Neuronal stem cell (in vitro differentiated cells): Measurements from ENCODE around the gene HEY2.
A peak's percentile ranks its signal among the peaks of the same experiment; 100 is the strongest.

Experiments used
- DNase-seq: peaks from one replicate; pipeline ENCODE4 v3.0.0-alpha.2; 2013; ENCODE audit warnings: low spot score
- H2AFZ ChIP-seq: one replicate; pipeline ENCODE4 v1.6.1; 2013; ENCODE audit warnings: mild to moderate bottlenecking, low read length, inconsistent platforms
- H2AK5ac ChIP-seq: 2 replicates; pipeline ENCODE4 v1.6.1; 2013; ENCODE audit warnings: low read depth, mild to moderate bottlenecking, inconsistent platforms, low read length, moderate library complexity, mixed read lengths
- H2BK120ac ChIP-seq: 2 replicates; pipeline ENCODE4 v1.6.1; 2013; ENCODE audit warnings: low read depth, mild to moderate bottlenecking, inconsistent platforms, low read length, moderate library complexity, mixed read lengths
- H2BK12ac ChIP-seq: one replicate; pipeline ENCODE4 v1.6.1; 2013; ENCODE audit warnings: low read length, inconsistent platforms
- H2BK15ac ChIP-seq: 2 replicates; pipeline ENCODE4 v1.6.1; 2013; ENCODE audit warnings: mild to moderate bottlenecking, low read length, inconsistent platforms, mixed read lengths
- H2BK5ac ChIP-seq: one replicate; pipeline ENCODE4 v1.6.1; 2013; ENCODE audit warnings: inconsistent platforms, mild to moderate bottlenecking, low read length, moderate library complexity
- H3K14ac ChIP-seq: one replicate; pipeline ENCODE4 v1.6.1; 2013; ENCODE audit warnings: low read length, inconsistent platforms
- H3K18ac ChIP-seq: 2 replicates; pipeline ENCODE4 v1.6.1; 2013; ENCODE audit warnings: low read length, inconsistent platforms
- H3K23ac ChIP-seq: 2 replicates; pipeline ENCODE4 v1.6.1; 2013; ENCODE audit warnings: low read depth, mild to moderate bottlenecking, mixed read lengths, low read length, inconsistent platforms; ENCODE audit not compliant: poor library complexity
- H3K27ac ChIP-seq: replicated peaks from 3 replicates; pipeline ENCODE4 v1.5.1; 2013; ENCODE audit warnings: low read length, inconsistent platforms
- H3K27me3 ChIP-seq, 3 experiments: 2 replicates each; pipeline ENCODE4 v1.6.1; 2013; ENCODE audit warnings: low read length in 3 of 3, mild to moderate bottlenecking in 2 of 3, inconsistent platforms in 1 of 3, low read depth in 1 of 3, mixed read lengths in 1 of 3, moderate library complexity in 1 of 3; ENCODE audit not compliant: control insufficient read depth in 3 of 3, insufficient read depth in 3 of 3
- H3K36me3 ChIP-seq, 2 donors: replicated peaks in 1 of 2; 2 replicates each; pipeline ENCODE4 v1.6.1; 2013; ENCODE audit warnings: low read length in 2 of 2; ENCODE audit not compliant: control insufficient read depth in 2 of 2, insufficient read depth in 2 of 2
- H3K4ac ChIP-seq: 2 replicates; pipeline ENCODE4 v1.6.1; 2013; ENCODE audit warnings: inconsistent platforms, mild to moderate bottlenecking, low read length, moderate library complexity
- H3K4me1 ChIP-seq, 2 donors: 1 replicate in 1 of 2; 2 replicates in 1 of 2; pipeline ENCODE4 v1.6.1; 2013; ENCODE audit warnings: low read length in 2 of 2, low read depth in 1 of 2; ENCODE audit not compliant: control insufficient read depth in 2 of 2, insufficient read depth in 1 of 2
- H3K4me2 ChIP-seq: one replicate; pipeline ENCODE4 v1.6.1; 2013; ENCODE audit warnings: mild to moderate bottlenecking, low read length, inconsistent platforms; ENCODE audit not compliant: insufficient read depth, poor library complexity, severe bottlenecking
- H3K4me3 ChIP-seq, 2 donors: 2 replicates each; pipeline ENCODE4 v1.5.1; 2013; ENCODE audit warnings: low read length in 2 of 2, mild to moderate bottlenecking in 2 of 2, inconsistent platforms in 1 of 2, moderate library complexity in 1 of 2
- H3K79me1 ChIP-seq: one replicate; pipeline ENCODE4 v1.6.1; 2013; ENCODE audit warnings: low read depth, mild to moderate bottlenecking, inconsistent platforms, low read length, moderate library complexity
- H3K9ac ChIP-seq: one replicate; pipeline ENCODE4 v1.6.1; 2013; ENCODE audit warnings: mild to moderate bottlenecking, low read depth, low read length, inconsistent platforms; ENCODE audit not compliant: poor library complexity
- H3K9me3 ChIP-seq, 2 donors: replicated peaks in 1 of 2; 2 replicates each; pipeline versions ENCODE3 to v1.6.1; 2013; ENCODE audit warnings: low read length in 2 of 2, mild to moderate bottlenecking in 2 of 2, inconsistent platforms in 1 of 2, low read depth in 1 of 2, mixed read lengths in 1 of 2, moderate library complexity in 1 of 2; ENCODE audit not compliant: control insufficient read depth in 2 of 2, insufficient read depth in 1 of 2
- H4K8ac ChIP-seq: one replicate; pipeline ENCODE4 v1.6.1; 2013; ENCODE audit warnings: low read depth, mild to moderate bottlenecking, inconsistent platforms, low read length, moderate library complexity
- H4K91ac ChIP-seq: one replicate; pipeline ENCODE4 v1.6.1; 2013; ENCODE audit warnings: low read length, low read depth, mild to moderate bottlenecking, inconsistent platforms; ENCODE audit not compliant: poor library complexity
- WGBS, 2 donors: extraction: QIAGEN DNeasy Blood & Tissue Kit; methylation state at CpG; one replicate each; pipeline ENCODE4 v1.1.7; 2013; ENCODE audit warnings: missing lambda C conversion rate in 2 of 2, mixed read lengths in 1 of 2; ENCODE audit not compliant: insufficient read length in 2 of 2, insufficient replicate concordance in 1 of 2; ENCODE audit errors: extremely low coverage in 2 of 2; 5-methylcytosine and 5-hydroxymethylcytosine counted together

The HEY2 gene

DNA sequence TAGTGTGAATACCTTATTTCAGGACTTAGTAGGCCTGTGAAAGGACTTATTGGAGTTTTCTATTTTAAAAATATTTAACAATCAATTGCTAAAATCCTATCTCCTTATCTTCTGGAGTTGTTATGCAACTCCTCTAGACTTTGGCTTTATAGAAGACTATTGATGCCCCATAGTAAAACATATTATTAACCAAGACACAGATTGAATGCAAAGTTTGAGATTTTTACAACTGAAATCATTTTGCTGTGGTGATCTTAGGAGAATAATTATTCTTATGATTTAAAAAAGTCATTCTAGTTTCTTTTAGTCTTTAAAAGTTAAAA lies 4.5 kb downstream of the HEY2 start:
- H2AK5ac ChIP-seq: no peak overlapping the region
- H3K14ac ChIP-seq: no peak overlapping the region
- no peak overlapping the region for H2BK15ac ChIP-seq
- no peak overlapping the region for H4K8ac ChIP-seq
- no peak overlapping the region for H3K18ac ChIP-seq
- no peak overlapping the region for H3K27ac ChIP-seq
- H3K79me1 ChIP-seq: no peaks in the 10 kb centered on the region
- H3K9ac ChIP-seq: no peak overlapping the region
- no peak overlapping the region for H4K91ac ChIP-seq
- peaks cover 0 to 84% (median 20%) of the 10 kb centered on the region in 3 experiments for H3K27me3 ChIP-seq
- no peak overlapping the region for H3K4me2 ChIP-seq
- no peak overlapping the region for H3K23ac ChIP-seq
- no peak overlapping the region for H3K4me3 ChIP-seq
- H3K4ac ChIP-seq: no peak overlapping the region
- DNase-seq: no peak
- no peak overlapping the region for H2BK12ac ChIP-seq
- no peak overlapping the region for H2BK5ac ChIP-seq
- H3K4me1 ChIP-seq: peaks cover 0 to 1% of the 10 kb centered on the region in 2 donors
- no peaks in the 10 kb centered on the region for H3K9me3 ChIP-seq
- H2BK120ac ChIP-seq: no peak overlapping the region
- H3K36me3 ChIP-seq: no peaks in the 10 kb centered on the region
- no peak overlapping the region for H2AFZ ChIP-seq

DNA sequence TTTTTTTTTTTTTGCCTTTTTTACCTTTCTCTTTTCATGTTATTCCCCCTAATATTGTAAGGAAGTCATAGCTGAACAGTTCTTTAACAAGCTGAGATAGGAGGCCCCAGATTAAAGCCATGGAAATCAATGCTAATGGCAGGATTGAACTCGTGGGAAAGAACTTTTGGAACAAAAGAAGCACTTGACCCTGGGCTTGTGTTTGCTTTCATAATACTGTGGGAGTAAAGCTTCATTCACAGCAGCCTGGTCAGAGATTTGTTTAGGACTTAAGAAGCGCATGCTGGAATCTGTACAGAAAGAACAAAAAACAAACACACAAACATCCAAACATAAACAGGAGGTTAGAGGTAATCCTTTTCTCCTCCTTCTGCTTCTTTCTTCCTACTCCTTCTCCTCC lies 5.1 kb downstream of the HEY2 start:
- H3K27ac ChIP-seq: no peak overlapping the region
- H2BK12ac ChIP-seq: no peak overlapping the region
- no peak overlapping the region for H3K14ac ChIP-seq
- peaks cover 0 to 86% (median 16%) of the 10 kb centered on the region in 3 experiments for H3K27me3 ChIP-seq
- H3K4me3 ChIP-seq: no peak overlapping the region
- no peak overlapping the region for H4K8ac ChIP-seq
- no peak overlapping the region for H3K23ac ChIP-seq
- H3K9me3 ChIP-seq: no peaks in the 10 kb centered on the region
- H4K91ac ChIP-seq: no peak overlapping the region
- no peak overlapping the region for H2BK15ac ChIP-seq
- no peak overlapping the region for H2AFZ ChIP-seq
- no peak for DNase-seq
- no peak overlapping the region for H2BK120ac ChIP-seq
- H3K4me1 ChIP-seq: peaks cover 0 to 1% of the 10 kb centered on the region in 2 donors
- no peaks in the 10 kb centered on the region for H3K79me1 ChIP-seq
- no peak overlapping the region for H3K18ac ChIP-seq
- no peak overlapping the region for H2AK5ac ChIP-seq
- no peak overlapping the region for H3K4me2 ChIP-seq
- no peak overlapping the region for H2BK5ac ChIP-seq
- H3K9ac ChIP-seq: no peak overlapping the region
- no peaks in the 10 kb centered on the region for H3K36me3 ChIP-seq
- no CpG with 5 or more reads among the region's 2 CpGs for WGBS, 2 donors
- no peak overlapping the region for H3K4ac ChIP-seq

DNA sequence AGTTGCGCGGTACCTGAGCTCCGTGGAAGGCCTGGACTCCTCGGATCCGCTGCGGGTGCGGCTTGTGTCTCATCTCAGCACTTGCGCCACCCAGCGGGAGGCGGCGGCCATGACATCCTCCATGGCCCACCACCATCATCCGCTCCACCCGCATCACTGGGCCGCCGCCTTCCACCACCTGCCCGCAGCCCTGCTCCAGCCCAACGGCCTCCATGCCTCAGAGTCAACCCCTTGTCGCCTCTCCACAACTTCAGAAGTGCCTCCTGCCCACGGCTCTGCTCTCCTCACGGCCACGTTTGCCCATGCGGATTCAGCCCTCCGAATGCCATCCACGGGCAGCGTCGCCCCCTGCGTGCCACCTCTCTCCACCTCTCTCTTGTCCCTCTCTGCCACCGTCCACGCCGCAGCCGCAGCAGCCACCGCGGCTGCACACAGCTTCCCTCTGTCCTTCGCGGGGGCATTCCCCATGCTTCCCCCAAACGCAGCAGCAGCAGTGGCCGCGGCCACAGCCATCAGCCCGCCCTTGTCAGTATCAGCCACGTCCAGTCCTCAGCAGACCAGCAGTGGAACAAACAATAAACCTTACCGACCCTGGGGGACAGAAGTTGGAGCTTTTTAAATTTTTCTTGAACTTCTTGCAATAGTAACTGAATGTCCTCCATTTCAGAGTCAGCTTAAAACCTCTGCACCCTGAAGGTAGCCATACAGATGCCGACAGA lies 9.9 kb downstream of the HEY2 start:
- Histone ChIP-seq H2BK5ac (no peak overlapping the region), H3K27ac (no peak overlapping the region), H3K4me3 (no peak overlapping the region), H3K23ac (peak overlapping the region; percentile 12), H4K91ac (no peak overlapping the region), H3K9ac (no peak overlapping the region), H3K14ac (no peak overlapping the region), H2AFZ (no peak overlapping the region), H3K4me2 (no peak overlapping the region), H3K4me1 (no peaks in the 10 kb centered on the region), H3K27me3 (peaks cover 0 to 84% (median 0%) of the 10 kb centered on the region in 3 experiments), H2AK5ac (peak overlapping the region; percentile 52), H3K79me1 (no peaks in the 10 kb centered on the region), H3K4ac (no peak overlapping the region), H2BK120ac (no peak overlapping the region), H3K9me3 (no peaks in the 10 kb centered on the region), H2BK15ac (no peak overlapping the region), H2BK12ac (peak overlapping the region; percentile 27), H3K18ac (peak overlapping the region; percentile 23), H3K36me3 (no peaks in the 10 kb centered on the region), H4K8ac (no peak overlapping the region)
- no CpG with 5 or more reads among the region's 42 CpGs for WGBS, 2 donors
- peak; percentile 24 for DNase-seq

DNA sequence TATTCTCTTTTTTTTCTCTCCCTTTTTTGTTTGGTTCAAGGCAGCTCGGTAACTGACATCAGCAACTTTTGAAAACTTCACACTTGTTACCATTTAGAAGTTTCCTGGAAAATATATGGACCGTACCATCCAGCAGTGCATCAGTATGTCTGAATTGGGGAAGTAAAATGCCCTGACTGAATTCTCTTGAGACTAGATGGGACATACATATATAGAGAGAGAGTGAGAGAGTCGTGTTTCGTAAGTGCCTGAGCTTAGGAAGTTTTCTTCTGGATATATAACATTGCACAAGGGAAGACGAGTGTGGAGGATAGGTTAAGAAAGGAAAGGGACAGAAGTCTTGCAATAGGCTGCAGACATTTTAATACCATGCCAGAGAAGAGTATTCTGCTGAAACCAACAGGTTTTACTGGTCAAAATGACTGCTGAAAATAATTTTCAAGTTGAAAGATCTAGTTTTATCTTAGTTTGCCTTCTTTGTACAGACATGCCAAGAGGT lies 10.6 kb downstream of the HEY2 start:
- H3K36me3 ChIP-seq: no peaks in the 10 kb centered on the region
- no peak overlapping the region for H3K9ac ChIP-seq

More for the DNA sequence above, 10.6 kb downstream of the HEY2 start:
- Histone ChIP-seq H3K4ac (no peak overlapping the region), H3K4me1 (no peaks in the 10 kb centered on the region), H3K4me3 (no peak overlapping the region), H3K9me3 (no peaks in the 10 kb centered on the region), H2BK15ac (no peak overlapping the region), H3K4me2 (no peak overlapping the region), H2BK12ac (no peak overlapping the region), H4K91ac (no peak overlapping the region), H3K14ac (no peak overlapping the region), H3K27ac (no peak overlapping the region), H2BK5ac (no peak overlapping the region), H4K8ac (no peak overlapping the region), H3K23ac (no peak overlapping the region), H2BK120ac (no peak overlapping the region), H3K79me1 (no peaks in the 10 kb centered on the region), H2AK5ac (no peak overlapping the region), H3K27me3 (peaks cover 0 to 84% (median 0%) of the 10 kb centered on the region in 3 experiments), H2AFZ (no peak overlapping the region), H3K18ac (no peak overlapping the region)
- no CpG with 5 or more reads among the region's 5 CpGs for WGBS, 2 donors
- DNase-seq: no peak
